Measurements from ENCODE around the gene SEPHS1.
"Not testable (repeated sequence)": the region's sequence is repeated elsewhere in the genome, so short reads cannot be mapped to it uniquely, and the experiment has no call there.

- TF ChIP-seq, protein P1, sequence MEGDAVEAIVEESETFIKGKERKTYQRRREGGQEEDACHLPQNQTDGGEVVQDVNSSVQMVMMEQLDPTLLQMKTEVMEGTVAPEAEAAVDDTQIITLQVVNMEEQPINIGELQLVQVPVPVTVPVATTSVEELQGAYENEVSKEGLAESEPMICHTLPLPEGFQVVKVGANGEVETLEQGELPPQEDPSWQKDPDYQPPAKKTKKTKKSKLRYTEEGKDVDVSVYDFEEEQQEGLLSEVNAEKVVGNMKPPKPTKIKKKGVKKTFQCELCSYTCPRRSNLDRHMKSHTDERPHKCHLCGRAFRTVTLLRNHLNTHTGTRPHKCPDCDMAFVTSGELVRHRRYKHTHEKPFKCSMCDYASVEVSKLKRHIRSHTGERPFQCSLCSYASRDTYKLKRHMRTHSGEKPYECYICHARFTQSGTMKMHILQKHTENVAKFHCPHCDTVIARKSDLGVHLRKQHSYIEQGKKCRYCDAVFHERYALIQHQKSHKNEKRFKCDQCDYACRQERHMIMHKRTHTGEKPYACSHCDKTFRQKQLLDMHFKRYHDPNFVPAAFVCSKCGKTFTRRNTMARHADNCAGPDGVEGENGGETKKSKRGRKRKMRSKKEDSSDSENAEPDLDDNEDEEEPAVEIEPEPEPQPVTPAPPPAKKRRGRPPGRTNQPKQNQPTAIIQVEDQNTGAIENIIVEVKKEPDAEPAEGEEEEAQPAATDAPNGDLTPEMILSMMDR (IDR thresholded peaks at IDR 0.05; ENCODE audit: insufficient read depth, low read depth, low read length): not testable (repeated sequence)
- not testable (repeated sequence) for TF ChIP-seq EZH2 (IDR thresholded peaks at IDR 0.05; ENCODE audit: insufficient read depth, low read length)
Observed at GRCh38 chr10:13282348-13282747, 65.7 kb downstream of the SEPHS1 start.

Data from astrocyte (in vitro differentiated cells and primary cell).